Activated CD8-positive, alpha-beta T cell treated with anti-CD3 and anti-CD28 coated beads, Interleukin-2, amount 10 ng/mL, durations not matched to agents 7 days and 5 days (primary cell): ENCODE results near the gene TCFL5. TPM values are rescaled to one million over a fixed set of nuclear protein-coding genes. Genes with fewer than 3 reads are reported as not detected.

ENCODE experiments used
- ATAC-seq: fragments of 150-1000 bp; cut with Tn5 transposase; one replicate; pipeline ENCODE4 v1.10.0; 2021; ENCODE audit warnings: moderate library complexity
- CTCF ChIA-PET: fragments of 350-600 bp; sonication (Branson Sonifier 250); formaldehyde crosslinking; loops from one replicate; lab custom pipeline; 2021; ENCODE audit warnings: antibody characterized with exemption; lab: Charles Lee
- POLR2A ChIA-PET: fragments of 350-600 bp; sonication (Branson Sonifier 250); formaldehyde crosslinking; loops from one replicate; lab custom pipeline; 2021; ENCODE audit warnings: antibody characterized with exemption; lab: Charles Lee
- DNase-seq: peaks from one replicate; pipeline ENCODE4 v3.0.0-alpha.2; 2020
- H3K27ac Mint-ChIP-seq: one replicate; pipeline ENCODE4 v1.8.0; 2021; ENCODE audit warnings: mild to moderate bottlenecking, mixed read lengths
- H3K27me3 Mint-ChIP-seq: one replicate; pipeline ENCODE4 v1.8.0; 2021; ENCODE audit warnings: low read depth, mixed read lengths
- H3K36me3 Mint-ChIP-seq: one replicate; pipeline ENCODE4 v1.8.0; 2021; ENCODE audit warnings: low read depth, mixed read lengths
- H3K4me1 Mint-ChIP-seq: one replicate; pipeline ENCODE4 v1.8.0; 2021; ENCODE audit warnings: low read depth, mixed read lengths
- H3K4me3 Mint-ChIP-seq: one replicate; pipeline ENCODE4 v1.8.0; 2021; ENCODE audit warnings: mild to moderate bottlenecking, mixed read lengths
- H3K9me3 Mint-ChIP-seq: one replicate; pipeline ENCODE4 v1.8.0; 2022; ENCODE audit warnings: mixed read lengths; ENCODE audit not compliant: insufficient read depth
- total RNA-seq, 2 experiments: library from RNA; stranded (reverse); gene quantifications; one replicate each; pipeline ENCODE4 v1.2.3, GENCODE V29; 2021

TCFL5 gene
- total RNA-seq, 2 experiments from 2014 or later, result 7.9 to 9.6 TPM

DNA sequence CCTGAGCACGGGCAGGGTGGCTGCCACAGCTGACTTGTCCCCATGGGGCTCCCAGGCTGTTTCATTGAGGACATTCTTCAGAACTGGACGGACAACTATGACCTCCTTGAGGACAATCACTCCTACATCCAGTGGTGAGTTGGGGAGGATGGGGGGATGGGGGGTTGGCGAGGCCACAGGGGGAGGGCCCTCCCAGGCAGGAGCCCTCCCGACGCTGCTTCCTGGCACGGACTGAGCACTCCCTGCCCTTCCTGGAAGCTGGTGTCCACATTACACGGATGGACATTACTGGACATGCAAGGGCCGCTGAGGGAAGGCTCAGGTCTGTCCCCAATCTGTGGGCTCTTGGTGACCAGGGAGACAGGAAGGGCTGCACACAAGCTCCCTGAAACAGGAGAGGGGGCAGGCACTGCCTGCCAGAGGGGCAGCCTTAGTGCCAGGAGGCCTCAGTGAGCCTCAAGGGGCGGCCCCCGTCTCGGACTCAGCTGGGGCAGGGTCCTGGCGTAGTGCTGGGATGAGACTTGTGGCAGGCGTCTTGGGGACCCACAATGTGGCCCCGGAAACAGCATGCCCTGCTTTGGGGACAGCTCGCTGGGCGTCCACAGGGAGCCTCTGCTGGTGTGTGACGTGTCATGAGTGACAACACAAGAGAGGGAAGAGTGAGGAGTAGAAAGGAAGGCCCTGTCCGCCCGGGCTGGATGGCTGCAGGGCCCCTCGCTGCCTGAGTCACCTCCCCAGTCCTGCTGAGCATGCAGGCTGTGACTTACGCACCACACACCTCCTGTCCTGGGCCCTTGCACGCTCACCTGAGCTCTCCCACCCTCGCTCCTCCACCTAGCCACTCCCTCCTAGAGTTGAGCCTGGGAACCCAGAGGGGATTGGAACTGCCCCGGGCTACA, 51.8 kb downstream of the TCFL5 start:
- ChIA-PET CTCF (interaction anchor here (1.1 to 2.6 kb wide), 4 partner anchors 10 to 193 kb away, joined by 3 to 18 read pairs (median 9); partner anchors contain the start of gene MRGBP), POLR2A (interaction anchor here (1.1 kb wide), 1 partner anchor 24 kb away, joined by 3 read pairs; no protein-coding TSS in a partner anchor)
- H3K4me1 Mint-ChIP-seq, result peaks cover 21% of the 10 kb centered on the region
- peaks cover 2% of the 10 kb centered on the region for H3K27me3 Mint-ChIP-seq
- H3K27ac Mint-ChIP-seq, result no peak overlapping the region
- DNase-seq (no peak), ATAC-seq (no peak)
- H3K9me3 Mint-ChIP-seq, result no peaks in the 10 kb centered on the region
- no peak overlapping the region for H3K4me3 Mint-ChIP-seq
- peaks cover 30% of the 10 kb centered on the region for H3K36me3 Mint-ChIP-seq

DNA sequence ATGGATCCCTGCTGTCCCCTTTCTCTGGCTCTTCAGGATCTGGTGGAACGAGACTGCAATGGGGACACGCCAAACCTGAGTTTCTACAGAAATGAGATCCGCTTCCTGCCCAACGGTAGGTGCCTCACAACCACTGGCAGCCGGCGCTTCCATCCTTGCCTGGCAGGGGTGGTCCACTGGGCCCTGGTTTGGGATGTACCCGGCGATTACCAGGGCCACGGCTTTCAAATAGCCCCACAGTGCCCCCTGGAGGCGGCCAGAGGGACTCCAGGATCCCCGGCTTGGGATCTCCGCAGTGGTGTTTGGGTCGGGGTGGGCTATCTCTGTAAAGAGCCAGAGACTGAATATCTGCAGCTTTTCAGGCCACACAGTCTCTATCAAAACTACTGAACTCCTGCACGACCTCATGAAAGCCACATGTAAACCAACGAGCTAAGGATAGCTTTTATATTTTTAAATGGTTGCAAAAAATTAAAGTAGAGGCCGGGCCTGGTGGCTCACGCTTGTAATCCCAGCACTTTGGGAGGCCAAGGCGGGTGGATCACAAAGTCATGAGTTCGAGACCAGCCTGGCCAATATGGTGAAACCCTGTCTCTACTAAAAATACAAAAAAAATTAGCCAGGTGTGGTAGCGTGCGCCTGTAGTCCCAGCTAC, 53.3 kb downstream of the TCFL5 start:
- no peaks in the 10 kb centered on the region for H3K9me3 Mint-ChIP-seq
- H3K27ac Mint-ChIP-seq, result no peak overlapping the region
- H3K4me3 Mint-ChIP-seq, result peak overlapping the region; percentile 29
- DNase-seq (peak; percentile 80), ATAC-seq (peak; percentile 50)
- H3K36me3 Mint-ChIP-seq, result peaks cover 30% of the 10 kb centered on the region
- H3K27me3 Mint-ChIP-seq, result no peaks in the 10 kb centered on the region
- POLR2A ChIA-PET, result interaction anchor here (0.6 to 1.4 kb wide), 4 partner anchors 14 to 191 kb away, joined by 3 to 5 read pairs (median 3); no protein-coding TSS in a partner anchor
- peaks cover 31% of the 10 kb centered on the region for H3K4me1 Mint-ChIP-seq
- CTCF ChIA-PET, result interaction anchor here (0.7 to 2.6 kb wide), 31 partner anchors 9 to 503 kb away, joined by 3 to 18 read pairs (median 5); partner anchors contain the start of genes COL9A3, MRGBP and TCFL5

DNA sequence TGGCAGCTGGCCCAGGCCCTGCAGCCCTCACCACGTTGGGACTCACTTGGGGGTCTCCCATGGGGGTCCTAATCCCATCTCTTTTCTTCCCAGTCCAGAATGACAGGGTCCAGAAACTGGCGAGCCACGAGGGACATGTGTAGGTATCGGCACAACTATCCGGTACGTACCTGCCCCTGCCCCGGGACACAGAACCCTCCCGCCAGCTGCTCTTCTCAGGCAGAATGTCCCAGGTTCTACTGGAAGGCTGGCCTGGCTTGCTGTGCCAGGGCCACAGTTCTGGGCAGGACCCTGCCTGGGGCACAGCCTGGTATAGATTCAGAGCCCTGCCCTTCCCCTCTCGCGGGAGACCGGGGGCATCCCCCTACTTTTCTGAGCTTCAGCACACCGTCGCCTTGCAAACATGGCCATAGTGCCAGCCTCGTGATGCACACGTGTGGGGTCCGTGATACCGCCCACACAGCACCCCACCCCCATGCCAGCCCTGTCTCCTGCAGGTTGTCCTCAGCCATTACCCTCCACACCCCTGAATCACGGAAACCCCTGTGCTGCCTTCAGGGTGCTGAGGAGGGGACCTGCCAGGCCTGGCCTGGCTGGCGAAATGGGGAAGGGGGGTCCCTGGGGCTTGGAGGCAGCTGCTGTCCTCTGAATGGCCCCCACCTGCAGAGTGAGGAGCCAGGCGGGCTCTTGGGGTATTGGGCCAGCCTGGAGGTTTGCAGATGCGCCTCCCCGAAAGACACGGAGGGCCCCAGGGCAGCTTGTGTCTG, 54.0 kb downstream of the TCFL5 start:
- Mint-ChIP-seq H3K4me1 (peaks cover 35% of the 10 kb centered on the region), H3K4me3 (no peak overlapping the region), H3K36me3 (peaks cover 28% of the 10 kb centered on the region), H3K9me3 (no peaks in the 10 kb centered on the region), H3K27me3 (no peaks in the 10 kb centered on the region), H3K27ac (no peak overlapping the region)
- CTCF ChIA-PET, result interaction anchor here (1.0 to 2.6 kb wide), 25 partner anchors 9 to 502 kb away, joined by 3 to 18 read pairs (median 6); partner anchors contain the start of genes COL9A3, MRGBP and TCFL5
- POLR2A ChIA-PET, result interaction anchor here (0.6 to 1.4 kb wide), 4 partner anchors 11 to 169 kb away, joined by 3 to 5 read pairs (median 3); partner anchors contain the start of gene MRGBP
- DNase-seq, result no peak
- ATAC-seq, result no peak

DNA sequence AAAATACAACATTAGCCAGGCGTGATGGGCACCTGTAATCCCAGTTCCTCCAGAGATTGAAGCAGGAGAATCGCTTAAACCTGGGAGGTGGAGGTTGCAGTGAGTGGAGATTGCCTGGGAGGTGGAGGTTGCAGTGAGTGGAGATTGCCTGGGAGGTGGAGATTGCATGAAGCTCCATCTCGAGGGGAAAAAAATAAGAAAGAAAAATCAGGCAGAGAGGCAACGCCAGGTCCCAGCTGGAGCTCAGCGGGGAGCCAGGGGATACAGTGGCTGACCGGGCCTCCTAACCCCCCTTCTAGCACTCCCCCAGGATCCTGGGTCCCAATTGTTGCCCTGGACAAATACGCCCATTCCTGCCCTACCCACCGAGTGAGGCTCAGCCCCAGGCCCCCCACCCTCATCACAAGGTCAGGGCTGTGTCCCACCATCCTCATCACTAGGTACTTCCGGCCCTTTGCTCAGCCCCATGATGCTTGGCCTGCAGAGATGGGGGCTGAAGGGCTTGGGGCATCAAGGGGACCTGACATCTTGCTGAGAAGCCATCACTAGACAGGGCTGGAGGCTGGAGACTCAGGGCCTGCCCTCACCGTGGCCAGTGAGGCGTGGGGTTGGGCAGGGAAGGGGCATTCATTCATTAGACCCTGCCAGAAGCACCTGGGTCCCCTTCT, 55.1 kb downstream of the TCFL5 start:
- no peak for DNase-seq
- H3K9me3 Mint-ChIP-seq, result no peaks in the 10 kb centered on the region
- peak overlapping the region; percentile 82 for H3K4me3 Mint-ChIP-seq
- peaks cover 35% of the 10 kb centered on the region for H3K4me1 Mint-ChIP-seq
- H3K36me3 Mint-ChIP-seq, result peaks cover 21% of the 10 kb centered on the region
- POLR2A ChIA-PET, result no interaction called here
- CTCF ChIA-PET, result interaction anchor here (1.5 to 2.6 kb wide), 4 partner anchors 10 to 66 kb away, joined by 3 to 18 read pairs (median 6); partner anchors contain the start of gene MRGBP
- ATAC-seq, result no peak
- H3K27ac Mint-ChIP-seq, result peak overlapping the region; percentile 39
- no peaks in the 10 kb centered on the region for H3K27me3 Mint-ChIP-seq

DNA sequence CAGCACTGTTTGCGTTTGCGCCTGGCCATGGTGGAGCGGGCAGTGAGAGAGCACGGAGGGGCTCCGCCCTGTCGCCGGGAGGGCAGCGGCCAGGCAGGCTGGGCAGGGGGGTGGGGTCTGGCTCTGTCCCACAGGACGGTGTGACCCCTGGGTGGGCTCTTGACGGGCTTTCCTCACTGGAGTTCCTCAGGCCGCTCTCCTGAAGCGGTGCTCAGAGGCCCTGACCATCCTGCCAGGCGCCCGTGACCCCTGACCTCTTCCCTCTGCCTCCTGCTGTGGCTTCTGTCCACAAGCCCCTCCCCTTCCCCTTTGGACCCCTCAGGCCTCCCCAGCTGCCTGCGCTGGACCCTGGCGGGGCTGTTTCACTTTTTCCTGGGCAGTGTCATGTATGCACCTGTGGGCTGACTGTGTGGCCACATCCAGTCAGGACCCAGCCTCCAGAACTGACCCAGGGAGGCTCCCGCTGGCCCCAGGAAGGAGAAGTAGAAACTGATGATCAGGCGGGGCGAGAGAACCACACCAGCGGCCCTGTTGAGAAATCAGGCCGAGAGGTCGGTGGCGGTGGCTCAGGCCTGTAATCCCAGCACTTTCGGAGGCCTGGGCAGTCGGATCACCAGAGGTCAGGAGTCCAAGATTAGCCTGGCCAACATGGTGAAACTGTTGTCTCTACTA, 55.8 kb downstream of the TCFL5 start:
- Mint-ChIP-seq H3K9me3 (no peaks in the 10 kb centered on the region), H3K27me3 (no peaks in the 10 kb centered on the region), H3K4me1 (peaks cover 35% of the 10 kb centered on the region), H3K4me3 (peak overlapping the region; percentile 82), H3K36me3 (peaks cover 23% of the 10 kb centered on the region), H3K27ac (peak overlapping the region; percentile 69)
- CTCF ChIA-PET, result interaction anchor here (1.5 to 2.3 kb wide), 2 partner anchors 11 to 14 kb away, joined by 3 to 6 read pairs; no protein-coding TSS in a partner anchor
- POLR2A ChIA-PET, result interaction anchor here (1.1 to 2.3 kb wide), 2 partner anchors 11 kb away, joined by 3 to 21 read pairs; partner anchors contain the start of genes COL9A3 and MRGBP
- DNase-seq (no peak), ATAC-seq (peak; percentile 2)

DNA sequence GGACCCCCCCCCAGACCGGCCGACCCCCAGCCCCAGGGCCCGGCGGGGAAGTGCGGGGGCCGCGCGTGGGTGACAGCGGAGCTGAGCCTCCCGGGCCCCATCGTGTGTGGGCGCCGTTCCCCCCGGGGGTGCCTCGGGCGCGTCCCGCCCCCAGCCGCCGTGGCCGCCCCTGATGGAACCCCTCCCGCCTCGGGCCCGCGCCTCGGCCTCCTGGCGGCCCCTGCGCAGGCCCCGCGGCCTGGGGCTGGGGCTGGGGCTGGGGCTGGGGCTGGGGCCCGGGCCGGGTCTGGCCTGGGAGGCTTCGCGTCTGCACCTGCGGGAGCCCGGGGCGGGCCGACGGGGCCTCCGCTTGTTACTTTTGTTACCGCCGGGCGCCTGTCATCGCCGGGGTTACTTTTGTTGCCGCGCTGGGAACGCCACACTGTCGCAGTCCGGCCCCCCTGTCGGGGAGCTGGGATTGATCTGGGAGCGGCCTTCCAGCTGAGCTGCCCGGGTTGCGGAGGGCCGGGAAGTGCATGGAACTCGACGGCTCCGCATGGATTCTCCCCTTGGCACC, 56.4 kb downstream of the TCFL5 start:
- ATAC-seq (peak; percentile 17), DNase-seq (no peak)
- peak overlapping the region; percentile 55 for H3K27ac Mint-ChIP-seq
- peaks cover 26% of the 10 kb centered on the region for H3K36me3 Mint-ChIP-seq
- H3K9me3 Mint-ChIP-seq, result no peaks in the 10 kb centered on the region
- ChIA-PET CTCF (interaction anchor here (1.0 to 2.3 kb wide), 3 partner anchors 11 to 153 kb away, joined by 3 to 6 read pairs (median 4); no protein-coding TSS in a partner anchor), POLR2A (interaction anchor here (1.1 to 2.3 kb wide), 2 partner anchors 10 to 11 kb away, joined by 3 to 21 read pairs; partner anchors contain the start of genes COL9A3 and MRGBP)
- H3K4me3 Mint-ChIP-seq, result peak overlapping the region; percentile 82
- peaks cover 35% of the 10 kb centered on the region for H3K4me1 Mint-ChIP-seq
- no peaks in the 10 kb centered on the region for H3K27me3 Mint-ChIP-seq

DNA sequence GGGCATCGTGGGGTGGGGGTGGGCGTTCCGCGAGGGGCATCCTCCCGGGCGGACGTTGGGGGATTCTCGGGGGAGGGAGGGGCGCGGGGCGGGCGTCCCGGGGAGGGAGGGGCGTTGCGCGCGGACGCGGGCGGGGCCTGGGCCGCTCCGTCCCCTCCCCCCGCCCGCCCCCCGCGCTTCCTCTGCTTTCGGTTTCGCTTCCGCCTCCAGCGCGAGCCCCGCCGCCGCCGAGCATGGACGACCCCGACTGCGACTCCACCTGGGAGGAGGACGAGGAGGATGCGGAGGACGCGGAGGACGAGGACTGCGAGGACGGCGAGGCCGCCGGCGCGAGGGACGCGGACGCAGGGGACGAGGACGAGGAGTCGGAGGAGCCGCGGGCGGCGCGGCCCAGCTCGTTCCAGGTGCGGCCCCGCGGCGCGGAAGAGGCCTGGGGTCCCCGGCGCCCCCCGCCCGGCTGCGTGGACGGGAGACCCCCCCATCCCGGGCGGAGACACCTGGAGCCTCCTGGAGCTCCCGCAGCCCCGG, 56.9 kb downstream of the TCFL5 start, which contains the start of gene OGFR:
Gene OGFR, plus strand, starts transcription at position 209 of the 528 bp plus-strand sequence. Its CDS starts 25 bp downstream, at position 234.
- peak; percentile 81 for DNase-seq
- H3K27ac Mint-ChIP-seq, result peak within 1 kb of the TSS; percentile 96
- no peaks in the 10 kb centered on the region for H3K27me3 Mint-ChIP-seq
- peaks cover 35% of the 10 kb centered on the region for H3K4me1 Mint-ChIP-seq
- H3K4me3 Mint-ChIP-seq, result peak within 1 kb of the TSS; percentile 93
- ATAC-seq, result peak; percentile 66
- CTCF ChIA-PET, result interaction anchor here (1.0 to 2.3 kb wide), 2 partner anchors 10 to 153 kb away, joined by 4 to 6 read pairs; no protein-coding TSS in a partner anchor
- POLR2A ChIA-PET, result interaction anchor here (1.1 to 2.3 kb wide), 2 partner anchors 10 to 12 kb away, joined by 3 to 21 read pairs; partner anchors contain the start of genes COL9A3 and MRGBP
- H3K9me3 Mint-ChIP-seq, result no peaks in the 10 kb centered on the region
- H3K36me3 Mint-ChIP-seq, result peaks cover 26% of the 10 kb centered on the region

DNA sequence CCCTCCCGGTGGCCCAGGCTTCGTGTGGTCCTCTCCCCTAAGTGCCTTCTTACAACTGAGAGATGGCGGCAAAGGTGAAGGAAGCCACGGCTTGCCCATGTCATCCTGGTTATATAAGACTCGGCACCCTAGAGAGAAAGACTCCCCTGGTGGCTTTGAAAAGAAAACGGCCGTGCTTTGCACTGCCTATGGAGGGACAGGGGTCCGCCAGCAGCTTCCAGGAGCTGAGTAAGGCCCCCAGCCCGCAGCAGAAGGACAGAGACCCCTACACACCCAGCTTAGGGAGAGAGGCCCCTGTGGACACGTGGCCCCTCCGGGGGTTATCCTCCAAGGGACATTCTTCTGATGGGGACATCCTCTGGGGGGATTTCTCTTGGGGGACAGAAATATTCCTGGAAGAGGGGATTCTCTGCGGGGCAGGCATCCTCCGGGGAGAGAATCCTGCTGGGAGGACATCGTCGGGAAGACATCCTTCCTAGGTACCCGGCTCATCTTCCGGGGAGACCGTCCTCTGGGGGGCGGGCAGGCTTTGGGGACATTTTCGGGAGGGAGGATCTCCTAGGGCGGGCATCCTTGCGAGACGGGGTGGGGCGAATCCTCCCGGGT, 57.5 kb downstream of the TCFL5 start:
- Mint-ChIP-seq H3K9me3 (no peaks in the 10 kb centered on the region), H3K27ac (peak overlapping the region; percentile 90), H3K4me1 (peaks cover 38% of the 10 kb centered on the region), H3K4me3 (peak overlapping the region; percentile 93), H3K27me3 (no peaks in the 10 kb centered on the region), H3K36me3 (peaks cover 26% of the 10 kb centered on the region)
- DNase-seq, result peak; percentile 46
- ChIA-PET CTCF (interaction anchor here (1.0 to 1.1 kb wide), 2 partner anchors 10 to 152 kb away, joined by 3 to 4 read pairs; no protein-coding TSS in a partner anchor), POLR2A (interaction anchor here (0.8 to 2.3 kb wide), 2 partner anchors 9 to 162 kb away, joined by 3 to 21 read pairs; partner anchors contain the start of genes MRGBP and SLCO4A1)
- ATAC-seq, result peak; percentile 46
